Raji (cell line): Measurements from ENCODE around the gene SETD2.

ENCODE experiments used
- POLR2A ChIP-seq: IDR thresholded peaks from 2 replicates; pipeline ENCODE4 v1.6.1; 2011; ENCODE audit warnings: low read depth, low read length, control low read depth; ENCODE audit not compliant: insufficient read depth

SETD2 gene

GRCh38 chr3:46990573-46991374 lies 173.1 kb downstream of the SETD2 start:
- no peak for TF ChIP-seq POLR2A

DNA sequence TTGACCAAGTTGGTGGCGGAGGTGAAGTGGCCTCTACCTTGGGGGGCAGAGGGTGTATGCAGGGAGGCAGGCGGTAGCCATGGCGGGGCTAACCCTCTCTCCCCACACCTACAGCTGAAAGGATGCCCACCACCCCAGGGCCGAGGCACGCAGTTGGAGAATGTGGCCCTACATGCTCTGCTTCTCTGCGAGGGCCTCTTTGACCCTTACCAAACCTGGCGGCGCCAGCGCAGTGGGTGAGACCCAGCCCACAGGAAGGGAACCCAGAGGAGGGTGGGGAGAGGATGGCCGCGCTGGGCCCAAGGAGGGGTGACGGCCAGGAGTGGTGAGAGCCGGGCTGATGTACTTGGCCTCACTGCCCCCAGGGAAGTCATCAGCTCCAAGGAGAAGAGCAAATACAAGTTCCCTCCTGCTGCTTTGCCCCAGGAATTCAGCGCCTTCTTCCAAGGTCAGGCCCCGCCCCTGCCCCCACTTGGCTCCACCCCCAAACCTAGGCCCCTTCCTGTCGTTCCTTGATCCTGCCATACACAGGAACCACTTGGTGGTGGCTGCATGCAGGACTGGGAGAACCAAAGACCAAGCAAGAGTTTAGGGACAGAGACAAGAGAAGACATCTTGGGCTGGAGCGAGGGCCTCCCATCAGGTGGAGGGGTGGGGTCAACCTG lies 174.6 kb downstream of the SETD2 start:
- TF ChIP-seq POLR2A = no peak

DNA sequence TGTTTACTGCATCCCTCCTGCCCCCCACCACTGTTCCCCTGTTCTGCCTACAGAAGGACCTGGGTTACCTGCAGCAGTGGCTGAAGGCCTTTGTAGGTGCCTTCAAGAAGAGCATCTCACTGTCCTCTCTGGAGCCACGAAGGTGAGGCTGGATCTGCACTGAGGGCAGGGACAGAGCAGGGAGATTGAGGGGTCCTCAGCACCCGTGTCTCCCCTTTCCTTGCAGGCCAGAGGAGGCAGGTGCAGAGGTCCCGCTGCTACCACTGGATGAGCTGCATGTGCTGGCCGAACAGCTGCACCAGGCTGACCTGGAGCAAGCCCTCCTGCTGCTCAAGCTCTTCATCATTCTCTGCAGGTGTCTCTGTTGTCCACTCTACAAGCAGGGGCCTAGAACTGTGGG lies 175.3 kb downstream of the SETD2 start:
- TF ChIP-seq POLR2A = no peak

DNA sequence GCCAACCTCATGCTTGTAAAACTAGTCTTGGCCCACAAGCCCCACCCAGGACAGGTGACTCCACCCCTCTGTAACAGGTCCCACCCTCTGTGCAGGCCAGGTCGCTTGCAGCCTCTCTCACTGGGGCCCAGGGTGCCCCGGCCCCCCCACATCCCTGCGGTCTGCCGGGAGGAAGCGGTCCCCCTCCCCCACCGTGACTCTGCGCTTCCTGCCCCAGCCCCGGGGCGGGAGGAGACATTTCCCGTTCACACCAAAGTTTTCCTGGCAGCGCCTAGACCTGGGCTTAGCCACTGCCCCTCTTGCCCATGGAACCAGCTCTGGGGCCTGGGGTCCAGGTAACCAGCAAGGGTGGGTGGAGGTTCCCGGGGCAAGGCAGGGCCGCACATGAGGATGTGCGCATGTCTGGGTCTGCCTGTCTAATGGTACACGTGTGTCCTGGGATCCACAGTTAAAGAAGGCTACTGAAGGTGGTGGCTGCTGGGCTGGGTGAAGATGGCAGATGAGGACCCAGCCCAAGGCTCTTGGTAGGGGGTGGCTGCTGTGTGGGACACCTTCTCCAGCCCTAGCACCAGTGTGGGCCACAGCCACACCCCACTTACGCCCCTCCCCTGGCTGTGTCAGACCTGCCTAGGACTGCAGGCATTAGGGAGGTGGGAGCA lies 176.0 kb downstream of the SETD2 start:
- no peak for TF ChIP-seq POLR2A

GRCh38 chr3:46987319-46987742 lies 176.6 kb downstream of the SETD2 start:
- TF ChIP-seq POLR2A = no peak

GRCh38 chr3:46986782-46987310 lies 177.1 kb downstream of the SETD2 start:
- TF ChIP-seq POLR2A = no peak

- no peak for TF ChIP-seq POLR2A
Observed at GRCh38 chr3:46986055-46986730, 177.7 kb downstream of the SETD2 start.

- TF ChIP-seq POLR2A = no peak
Observed at GRCh38 chr3:46985588-46985987, 178.3 kb downstream of the SETD2 start.

DNA sequence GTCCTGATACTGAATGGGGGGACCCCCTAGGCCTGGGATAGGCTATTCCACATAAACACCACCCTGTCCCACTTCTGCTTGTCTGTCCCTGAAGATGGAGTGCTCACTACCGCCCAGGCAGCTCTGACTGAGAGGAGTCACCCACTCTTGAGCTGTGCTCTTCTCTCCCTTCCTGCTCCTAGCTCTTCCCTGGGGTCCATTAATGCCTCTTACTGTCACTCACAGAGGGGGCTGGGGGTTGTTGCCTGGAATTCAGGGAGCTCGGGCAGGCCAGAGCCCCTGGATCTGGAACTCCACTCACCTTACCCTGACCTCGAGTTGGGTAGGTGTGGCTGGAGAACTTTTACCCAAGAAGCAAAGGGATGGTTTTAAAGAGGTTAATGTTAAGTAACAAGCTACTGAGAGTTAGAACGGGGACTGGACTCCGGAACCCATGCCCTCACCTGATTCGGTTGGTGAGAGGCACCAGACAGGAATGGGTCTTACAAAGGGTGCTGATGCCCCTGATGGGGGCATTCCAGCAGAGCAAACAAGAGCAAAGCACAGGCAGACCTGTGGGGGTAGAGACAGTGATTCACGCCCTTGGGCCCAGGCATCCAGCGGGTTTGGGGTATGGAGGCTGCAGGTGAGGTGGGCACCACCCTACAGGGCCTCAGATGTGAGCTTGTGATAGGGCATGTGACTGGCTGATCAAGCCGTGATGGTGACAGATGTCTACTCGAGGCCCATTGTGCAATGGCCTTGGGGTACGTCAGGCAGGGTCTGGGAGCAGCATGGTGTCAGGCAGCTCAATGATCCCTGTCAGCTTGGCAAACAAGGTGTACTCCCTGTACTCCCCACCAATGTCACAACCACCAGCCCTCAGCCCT lies 179.1 kb downstream of the SETD2 start:
- no peak for TF ChIP-seq POLR2A

DNA sequence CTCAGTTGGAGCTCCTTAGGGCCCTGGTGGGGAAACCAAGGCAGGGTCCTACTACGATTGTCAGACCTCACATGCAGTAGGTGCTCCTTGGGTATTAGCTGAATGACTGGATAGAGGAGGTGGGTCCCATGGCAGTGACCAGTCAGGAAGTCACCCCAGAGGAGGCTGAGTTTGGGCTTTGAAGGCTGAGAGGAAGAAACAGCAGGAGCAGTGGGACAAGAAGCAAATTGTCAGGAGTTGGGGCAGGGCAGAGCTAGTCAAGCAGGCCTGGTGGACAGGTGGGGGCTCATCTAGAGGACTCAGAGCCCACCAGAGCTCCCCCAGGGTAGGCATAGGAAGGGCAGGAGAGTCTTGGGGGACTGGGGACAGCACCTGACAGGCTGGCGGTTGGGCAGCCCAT lies 181.4 kb downstream of the SETD2 start:
- TF ChIP-seq POLR2A = no peak

- no peak for TF ChIP-seq POLR2A
Observed at GRCh38 chr3:46981932-46982471, 181.9 kb downstream of the SETD2 start.

- no peak for TF ChIP-seq POLR2A
Observed at GRCh38 chr3:46979958-46980497, 183.9 kb downstream of the SETD2 start.
